ENCODE data around the gene ABCG2.

DNA sequence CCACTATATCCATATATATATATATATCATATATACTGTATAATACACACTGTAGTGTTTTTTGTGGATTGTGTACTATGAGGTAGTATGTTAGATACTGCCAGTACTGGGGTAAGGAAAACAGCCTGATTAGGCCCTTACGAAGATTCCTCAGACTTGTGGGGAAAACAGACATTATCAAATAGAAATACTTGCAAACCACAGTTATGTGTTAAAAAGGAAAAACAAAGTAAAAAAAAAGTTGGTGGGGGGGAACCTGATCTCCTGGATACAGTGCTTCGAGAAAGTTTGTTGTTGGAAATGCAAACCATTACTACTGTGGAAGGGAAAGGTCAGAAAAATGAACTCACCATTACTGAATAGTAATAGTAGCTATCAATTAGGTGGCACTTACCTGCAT, 98.0 kb downstream of the ABCG2 start:
- TF ChIP-seq, protein P1, sequence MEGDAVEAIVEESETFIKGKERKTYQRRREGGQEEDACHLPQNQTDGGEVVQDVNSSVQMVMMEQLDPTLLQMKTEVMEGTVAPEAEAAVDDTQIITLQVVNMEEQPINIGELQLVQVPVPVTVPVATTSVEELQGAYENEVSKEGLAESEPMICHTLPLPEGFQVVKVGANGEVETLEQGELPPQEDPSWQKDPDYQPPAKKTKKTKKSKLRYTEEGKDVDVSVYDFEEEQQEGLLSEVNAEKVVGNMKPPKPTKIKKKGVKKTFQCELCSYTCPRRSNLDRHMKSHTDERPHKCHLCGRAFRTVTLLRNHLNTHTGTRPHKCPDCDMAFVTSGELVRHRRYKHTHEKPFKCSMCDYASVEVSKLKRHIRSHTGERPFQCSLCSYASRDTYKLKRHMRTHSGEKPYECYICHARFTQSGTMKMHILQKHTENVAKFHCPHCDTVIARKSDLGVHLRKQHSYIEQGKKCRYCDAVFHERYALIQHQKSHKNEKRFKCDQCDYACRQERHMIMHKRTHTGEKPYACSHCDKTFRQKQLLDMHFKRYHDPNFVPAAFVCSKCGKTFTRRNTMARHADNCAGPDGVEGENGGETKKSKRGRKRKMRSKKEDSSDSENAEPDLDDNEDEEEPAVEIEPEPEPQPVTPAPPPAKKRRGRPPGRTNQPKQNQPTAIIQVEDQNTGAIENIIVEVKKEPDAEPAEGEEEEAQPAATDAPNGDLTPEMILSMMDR (IDR thresholded peaks at IDR 0.05): no peak
- TF ChIP-seq, protein P2, sequence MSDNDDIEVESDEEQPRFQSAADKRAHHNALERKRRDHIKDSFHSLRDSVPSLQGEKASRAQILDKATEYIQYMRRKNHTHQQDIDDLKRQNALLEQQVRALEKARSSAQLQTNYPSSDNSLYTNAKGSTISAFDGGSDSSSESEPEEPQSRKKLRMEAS (CRISPR knock-in tag; IDR thresholded peaks at IDR 0.05): no peak
- no peak for TF ChIP-seq CREM (CRISPR knock-in tag; IDR thresholded peaks at IDR 0.05)
- no peak for TF ChIP-seq NFE2L1 (CRISPR knock-in tag; IDR thresholded peaks at IDR 0.05)
- TF ChIP-seq RELA (CRISPR knock-in tag; IDR thresholded peaks at IDR 0.05; ENCODE audit: borderline replicate concordance): no peak
- no peak for TF ChIP-seq ZNF121 (CRISPR knock-in tag; IDR thresholded peaks at IDR 0.05)
- TF ChIP-seq, protein P3, sequence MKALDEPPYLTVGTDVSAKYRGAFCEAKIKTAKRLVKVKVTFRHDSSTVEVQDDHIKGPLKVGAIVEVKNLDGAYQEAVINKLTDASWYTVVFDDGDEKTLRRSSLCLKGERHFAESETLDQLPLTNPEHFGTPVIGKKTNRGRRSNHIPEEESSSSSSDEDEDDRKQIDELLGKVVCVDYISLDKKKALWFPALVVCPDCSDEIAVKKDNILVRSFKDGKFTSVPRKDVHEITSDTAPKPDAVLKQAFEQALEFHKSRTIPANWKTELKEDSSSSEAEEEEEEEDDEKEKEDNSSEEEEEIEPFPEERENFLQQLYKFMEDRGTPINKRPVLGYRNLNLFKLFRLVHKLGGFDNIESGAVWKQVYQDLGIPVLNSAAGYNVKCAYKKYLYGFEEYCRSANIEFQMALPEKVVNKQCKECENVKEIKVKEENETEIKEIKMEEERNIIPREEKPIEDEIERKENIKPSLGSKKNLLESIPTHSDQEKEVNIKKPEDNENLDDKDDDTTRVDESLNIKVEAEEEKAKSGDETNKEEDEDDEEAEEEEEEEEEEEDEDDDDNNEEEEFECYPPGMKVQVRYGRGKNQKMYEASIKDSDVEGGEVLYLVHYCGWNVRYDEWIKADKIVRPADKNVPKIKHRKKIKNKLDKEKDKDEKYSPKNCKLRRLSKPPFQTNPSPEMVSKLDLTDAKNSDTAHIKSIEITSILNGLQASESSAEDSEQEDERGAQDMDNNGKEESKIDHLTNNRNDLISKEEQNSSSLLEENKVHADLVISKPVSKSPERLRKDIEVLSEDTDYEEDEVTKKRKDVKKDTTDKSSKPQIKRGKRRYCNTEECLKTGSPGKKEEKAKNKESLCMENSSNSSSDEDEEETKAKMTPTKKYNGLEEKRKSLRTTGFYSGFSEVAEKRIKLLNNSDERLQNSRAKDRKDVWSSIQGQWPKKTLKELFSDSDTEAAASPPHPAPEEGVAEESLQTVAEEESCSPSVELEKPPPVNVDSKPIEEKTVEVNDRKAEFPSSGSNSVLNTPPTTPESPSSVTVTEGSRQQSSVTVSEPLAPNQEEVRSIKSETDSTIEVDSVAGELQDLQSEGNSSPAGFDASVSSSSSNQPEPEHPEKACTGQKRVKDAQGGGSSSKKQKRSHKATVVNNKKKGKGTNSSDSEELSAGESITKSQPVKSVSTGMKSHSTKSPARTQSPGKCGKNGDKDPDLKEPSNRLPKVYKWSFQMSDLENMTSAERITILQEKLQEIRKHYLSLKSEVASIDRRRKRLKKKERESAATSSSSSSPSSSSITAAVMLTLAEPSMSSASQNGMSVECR (CRISPR knock-in tag; IDR thresholded peaks at IDR 0.05; ENCODE audit: borderline replicate concordance): no peak
- TF ChIP-seq ATF3 (CRISPR knock-in tag; conservative IDR thresholded peaks at IDR 0.05): no peak

Data from WTC11 (cell line).